DMS114 treated with DMSO at 0.1 percent for 48 hours (cell line): Measurements from ENCODE around the gene TPM3.
A peak's percentile ranks its signal among the peaks of the same experiment; 100 is the strongest.
"Not testable (repeated sequence)": the region's sequence is repeated elsewhere in the genome, so short reads cannot be mapped to it uniquely, and the experiment has no call there.

Experiments
- DNase-seq: peaks from one replicate; lab custom pipeline; 2025; ENCODE audit not compliant: unreplicated experiment; lab: John Stamatoyannopoulos, UW

Gene TPM3

GRCh38 chr1:154206196-154206595 is 14.3 kb upstream of the TPM3 start, which contains the start of gene CFAP141:
Gene CFAP141, minus strand, starts transcription at chr1:154206333. Its CDS starts 26 bp downstream, at chr1:154206307.
- no peak for DNase-seq

GRCh38 chr1:154205778-154206177 is 13.9 kb upstream of the TPM3 start:
- DNase-seq: not testable (repeated sequence)

GRCh38 chr1:154199563-154199879 is 7.6 kb upstream of the TPM3 start:
- peak; percentile 74 for DNase-seq

GRCh38 chr1:154198756-154199562 is 7.1 kb upstream of the TPM3 start:
- peak; percentile 81 for DNase-seq

- DNase-seq: no peak
Observed at GRCh38 chr1:154193821-154194220, 1.9 kb upstream of the TPM3 start.

GRCh38 chr1:154192476-154192875 is 576 bp upstream of the TPM3 start:
- no peak for DNase-seq

- DNase-seq: no peak
Observed at GRCh38 chr1:154190550-154190949, 1.4 kb downstream of the TPM3 start.

GRCh38 chr1:154186852-154187501 is 4.9 kb downstream of the TPM3 start:
- no peak for DNase-seq

GRCh38 chr1:154186177-154186576 is 5.7 kb downstream of the TPM3 start:
- DNase-seq: peak; percentile 30

GRCh38 chr1:154183046-154183915 is 8.6 kb downstream of the TPM3 start:
- DNase-seq: peak; percentile 98

- peak; percentile 66 for DNase-seq
Observed at GRCh38 chr1:154182344-154183045, 9.4 kb downstream of the TPM3 start.

GRCh38 chr1:154181944-154182343 is 10.0 kb downstream of the TPM3 start:
- no peak for DNase-seq

GRCh38 chr1:154179946-154180687 is 11.8 kb downstream of the TPM3 start:
- no peak for DNase-seq

GRCh38 chr1:154178911-154179811 is 12.7 kb downstream of the TPM3 start:
- no peak for DNase-seq

GRCh38 chr1:154178013-154178412 is 13.9 kb downstream of the TPM3 start:
- no peak for DNase-seq

- no peak for DNase-seq
Observed at GRCh38 chr1:154176337-154176736, 15.6 kb downstream of the TPM3 start.

GRCh38 chr1:154174654-154175053 is 17.2 kb downstream of the TPM3 start:
- no peak for DNase-seq

GRCh38 chr1:154171880-154172279 is 20.0 kb downstream of the TPM3 start:
- no peak for DNase-seq

GRCh38 chr1:154171223-154171583 is 20.7 kb downstream of the TPM3 start:
- no peak for DNase-seq
